Cardiac fibroblast (primary cell): Measurements from ENCODE around the gene FAM149A.

Experiments used
- DNase-seq, 2 donors: peaks; one replicate each; pipeline versions ENCODE4 v3.0.0 to v3.0.0-alpha.2; 2010; ENCODE audit warnings: low read depth in 2 of 2
- H3K4me3 ChIP-seq, 2 donors: replicated peaks in 1 of 2; 1 replicate in 1 of 2; 2 replicates in 1 of 2; pipeline ENCODE4 v1.5.1; 2011; ENCODE audit warnings: low read depth in 2 of 2, low read length in 2 of 2, mild to moderate bottlenecking in 2 of 2, moderate library complexity in 1 of 2
- TF ChIP-seq, protein P1 (sequence below): IDR thresholded peaks from one replicate; pipeline ENCODE4 v1.5.1; 2011; ENCODE audit warnings: low read depth, mild to moderate bottlenecking, low read length, inconsistent platforms

Gene FAM149A

DNA sequence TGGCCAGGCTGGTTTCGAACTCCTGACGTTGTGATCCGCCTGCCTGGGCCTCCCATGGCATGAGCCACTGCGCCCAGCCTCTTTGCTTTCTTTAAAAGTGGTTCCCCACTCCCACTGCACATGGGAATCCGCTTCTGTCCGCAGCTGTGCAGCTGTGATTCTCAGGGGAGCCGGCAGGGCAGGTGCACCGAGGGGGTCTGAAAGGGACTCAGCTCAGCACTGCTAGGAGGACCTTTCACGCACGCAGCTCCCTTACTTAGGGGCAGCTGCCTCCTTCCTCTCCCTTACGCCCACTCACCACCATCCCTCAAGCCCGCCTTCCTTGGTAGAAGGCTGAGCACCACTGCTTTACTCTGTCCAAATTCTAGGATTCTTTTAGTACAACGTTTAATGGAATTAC, 46.4 kb downstream of the FAM149A start:
- TF ChIP-seq, protein P1, sequence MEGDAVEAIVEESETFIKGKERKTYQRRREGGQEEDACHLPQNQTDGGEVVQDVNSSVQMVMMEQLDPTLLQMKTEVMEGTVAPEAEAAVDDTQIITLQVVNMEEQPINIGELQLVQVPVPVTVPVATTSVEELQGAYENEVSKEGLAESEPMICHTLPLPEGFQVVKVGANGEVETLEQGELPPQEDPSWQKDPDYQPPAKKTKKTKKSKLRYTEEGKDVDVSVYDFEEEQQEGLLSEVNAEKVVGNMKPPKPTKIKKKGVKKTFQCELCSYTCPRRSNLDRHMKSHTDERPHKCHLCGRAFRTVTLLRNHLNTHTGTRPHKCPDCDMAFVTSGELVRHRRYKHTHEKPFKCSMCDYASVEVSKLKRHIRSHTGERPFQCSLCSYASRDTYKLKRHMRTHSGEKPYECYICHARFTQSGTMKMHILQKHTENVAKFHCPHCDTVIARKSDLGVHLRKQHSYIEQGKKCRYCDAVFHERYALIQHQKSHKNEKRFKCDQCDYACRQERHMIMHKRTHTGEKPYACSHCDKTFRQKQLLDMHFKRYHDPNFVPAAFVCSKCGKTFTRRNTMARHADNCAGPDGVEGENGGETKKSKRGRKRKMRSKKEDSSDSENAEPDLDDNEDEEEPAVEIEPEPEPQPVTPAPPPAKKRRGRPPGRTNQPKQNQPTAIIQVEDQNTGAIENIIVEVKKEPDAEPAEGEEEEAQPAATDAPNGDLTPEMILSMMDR: no peak
- no peak for DNase-seq
- no peak overlapping the region for H3K4me3 ChIP-seq

DNA sequence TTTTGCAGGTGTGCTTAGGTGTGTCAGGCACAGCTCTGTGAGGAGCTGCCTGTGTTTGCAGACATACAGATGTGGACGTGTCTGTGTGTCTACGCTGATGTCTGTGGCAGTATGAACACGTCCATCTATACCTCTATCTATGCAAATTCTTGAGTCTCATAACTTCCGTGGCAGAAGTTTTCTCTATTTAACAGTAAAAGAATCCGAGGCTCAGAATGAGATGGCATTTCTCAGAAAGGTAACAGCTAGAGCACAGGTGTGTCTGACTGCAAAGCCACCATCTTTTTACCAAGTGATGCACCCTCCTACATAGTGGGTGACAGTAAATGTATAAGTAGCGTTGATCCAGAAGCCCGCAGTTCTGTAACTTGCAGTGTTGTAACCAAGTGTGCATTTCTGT, 47.0 kb downstream of the FAM149A start:
- H3K4me3 ChIP-seq: no peak overlapping the region
- TF ChIP-seq, protein P1: no peak
- DNase-seq: no peak

DNA sequence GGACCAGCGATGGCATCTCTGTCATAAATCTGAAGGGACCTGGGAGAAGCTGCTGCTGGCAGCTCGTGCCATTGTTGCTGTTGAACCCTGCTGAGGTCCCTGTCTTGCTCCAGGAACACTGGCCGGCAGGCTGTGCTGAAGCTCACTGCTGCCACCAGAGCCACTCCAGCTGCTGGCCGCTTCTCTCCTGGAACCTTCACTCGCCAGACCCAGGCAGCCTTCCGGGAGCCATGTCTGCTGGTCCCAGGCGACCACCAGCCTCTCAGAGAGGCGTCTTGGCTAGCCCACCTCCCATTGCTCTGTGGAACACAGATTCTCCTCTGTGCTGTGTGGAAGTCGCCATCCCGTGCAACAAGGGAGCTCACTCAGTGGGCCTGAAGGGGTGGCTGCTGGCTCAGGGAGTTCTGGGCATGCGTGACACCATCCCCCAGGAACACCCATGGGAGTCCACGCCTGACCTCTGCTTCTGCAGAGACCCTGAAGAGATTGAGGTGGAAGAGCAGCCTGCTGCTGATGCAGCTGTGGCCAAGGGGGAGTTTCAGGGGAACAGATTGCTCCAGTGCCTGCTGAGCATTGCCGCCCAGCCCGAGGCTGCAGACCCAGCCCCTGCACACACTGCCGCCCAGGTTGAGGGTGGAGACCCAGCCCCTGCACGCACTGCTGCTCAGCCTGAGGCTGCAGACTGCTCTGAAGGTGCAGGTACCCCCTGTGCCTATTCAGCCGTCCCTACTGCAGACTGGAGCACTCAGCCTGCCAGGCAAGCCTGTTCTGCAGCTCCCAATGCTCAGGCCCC, 53.7 kb downstream of the FAM149A start:
- H3K4me3 ChIP-seq: no peak overlapping the region
- no peak for DNase-seq
- TF ChIP-seq, protein P1: no peak

DNA sequence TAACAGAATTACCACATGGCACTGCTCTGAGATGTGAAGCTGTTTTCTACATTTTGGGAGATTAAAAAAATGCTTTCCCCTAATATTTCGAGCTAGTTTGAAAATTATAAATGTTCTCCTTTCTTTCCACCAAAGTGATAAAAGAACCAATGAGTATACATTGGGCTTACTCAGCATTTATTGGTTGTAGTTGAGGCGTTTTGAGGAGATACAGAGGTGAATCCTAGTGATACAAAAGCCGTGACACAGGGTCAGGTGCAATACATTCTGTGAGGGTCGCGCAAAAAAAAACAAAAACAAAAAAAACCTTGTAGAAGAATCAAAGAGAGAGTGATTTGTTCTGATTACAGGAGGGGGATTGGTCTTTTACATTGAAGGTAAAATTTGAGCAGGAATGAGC, 54.5 kb downstream of the FAM149A start:
- TF ChIP-seq, protein P1: no peak
- no peak overlapping the region for H3K4me3 ChIP-seq
- no peak for DNase-seq

DNA sequence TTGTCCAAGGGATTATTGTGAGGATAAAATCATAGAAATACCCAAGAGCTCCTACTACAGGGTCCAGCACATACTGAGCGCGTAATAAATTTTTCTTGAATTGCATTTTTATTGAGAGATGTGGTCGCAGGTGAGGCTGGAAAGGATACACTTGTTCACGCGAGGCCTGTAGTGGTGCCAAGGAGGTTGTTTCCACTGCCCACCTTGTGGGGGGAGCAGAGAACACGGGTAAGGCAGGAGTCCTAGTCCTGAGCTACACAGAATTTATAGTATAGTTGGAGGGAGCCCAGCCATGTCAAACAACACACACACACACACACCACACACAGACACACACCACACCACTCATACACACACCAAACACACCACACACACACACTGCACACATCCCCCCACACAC, 55.1 kb downstream of the FAM149A start:
- TF ChIP-seq, protein P1: no peak
- DNase-seq: no peak
- H3K4me3 ChIP-seq: no peak overlapping the region

DNA sequence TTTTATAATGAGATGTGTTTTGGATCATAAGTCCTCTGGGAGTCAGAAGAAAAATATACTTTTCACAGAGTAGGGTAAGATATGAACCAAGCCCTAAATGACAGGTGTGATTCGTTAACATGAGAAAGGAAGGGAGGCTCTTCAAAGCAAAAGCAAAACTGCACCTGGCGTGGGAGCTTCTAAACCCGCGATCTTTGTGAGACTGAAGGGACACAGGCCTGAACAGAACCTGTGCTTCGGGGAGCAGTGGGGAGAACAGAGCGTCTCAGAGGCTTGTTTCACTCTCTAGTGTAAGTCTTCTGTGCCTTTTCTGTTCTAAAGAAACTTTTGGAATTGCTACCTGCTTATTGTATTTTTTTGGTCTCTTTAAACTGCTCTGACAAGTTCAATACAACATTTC, 56.6 kb downstream of the FAM149A start:
- TF ChIP-seq, protein P1: no peak
- H3K4me3 ChIP-seq: no peak overlapping the region
- DNase-seq: no peak
